ENCODE data around the gene DUSP8.
A peak's percentile ranks its signal among the peaks of the same experiment; 100 is the strongest.

The DUSP8 gene

GRCh38 chr11:1515082-1516060, 56.7 kb downstream of the DUSP8 start:
- H3K4me3 ChIP-seq (ENCODE audit: low read depth, low read length): no peak overlapping the region
- H3K36me3 ChIP-seq (ENCODE audit: control insufficient read depth in 2 of 2, insufficient read depth in 1 of 2, low read length in 2 of 2): no peaks in the 10 kb centered on the region
- 0 out of 2 replicates have a peak, but pooled peaks have one; percentile 26 for TF ChIP-seq SP7 (tag by site-specific recombination; IDR thresholded peaks at IDR 0.05)
- TF ChIP-seq ZNF138 (tag by site-specific recombination; IDR thresholded peaks at IDR 0.05; ENCODE audit: borderline replicate concordance): no peak
- TF ChIP-seq ZXDB (tag by site-specific recombination; IDR thresholded peaks at IDR 0.05): no peak
- peak; percentile 55 for TF ChIP-seq ZNF654 (tag by site-specific recombination; IDR thresholded peaks at IDR 0.05; ENCODE audit: low read depth)
- TF ChIP-seq, protein P1, sequence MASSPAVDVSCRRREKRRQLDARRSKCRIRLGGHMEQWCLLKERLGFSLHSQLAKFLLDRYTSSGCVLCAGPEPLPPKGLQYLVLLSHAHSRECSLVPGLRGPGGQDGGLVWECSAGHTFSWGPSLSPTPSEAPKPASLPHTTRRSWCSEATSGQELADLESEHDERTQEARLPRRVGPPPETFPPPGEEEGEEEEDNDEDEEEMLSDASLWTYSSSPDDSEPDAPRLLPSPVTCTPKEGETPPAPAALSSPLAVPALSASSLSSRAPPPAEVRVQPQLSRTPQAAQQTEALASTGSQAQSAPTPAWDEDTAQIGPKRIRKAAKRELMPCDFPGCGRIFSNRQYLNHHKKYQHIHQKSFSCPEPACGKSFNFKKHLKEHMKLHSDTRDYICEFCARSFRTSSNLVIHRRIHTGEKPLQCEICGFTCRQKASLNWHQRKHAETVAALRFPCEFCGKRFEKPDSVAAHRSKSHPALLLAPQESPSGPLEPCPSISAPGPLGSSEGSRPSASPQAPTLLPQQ (tag by site-specific recombination; IDR thresholded peaks at IDR 0.05): no peak
- 0 out of 2 replicates have a peak, but pooled peaks have one; percentile 14 for TF ChIP-seq ZBTB8A (tag by site-specific recombination; IDR thresholded peaks at IDR 0.05)
- peak; percentile 7 for TF ChIP-seq ZBTB26 (tag by site-specific recombination; optimal IDR thresholded peaks at IDR 0.05)
- 0 out of 2 replicates have a peak, but pooled peaks have one; percentile 26 for TF ChIP-seq ZNF121 (tag by site-specific recombination; IDR thresholded peaks at IDR 0.05)
- TF ChIP-seq, protein P2, sequence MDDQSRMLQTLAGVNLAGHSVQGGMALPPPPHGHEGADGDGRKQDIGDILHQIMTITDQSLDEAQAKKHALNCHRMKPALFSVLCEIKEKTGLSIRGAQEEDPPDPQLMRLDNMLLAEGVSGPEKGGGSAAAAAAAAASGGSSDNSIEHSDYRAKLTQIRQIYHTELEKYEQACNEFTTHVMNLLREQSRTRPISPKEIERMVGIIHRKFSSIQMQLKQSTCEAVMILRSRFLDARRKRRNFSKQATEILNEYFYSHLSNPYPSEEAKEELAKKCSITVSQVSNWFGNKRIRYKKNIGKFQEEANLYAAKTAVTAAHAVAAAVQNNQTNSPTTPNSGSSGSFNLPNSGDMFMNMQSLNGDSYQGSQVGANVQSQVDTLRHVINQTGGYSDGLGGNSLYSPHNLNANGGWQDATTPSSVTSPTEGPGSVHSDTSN (CRISPR knock-in tag; IDR thresholded peaks at IDR 0.05): peak; percentile 47; the same call in 1 of the 2 replicates
- TF ChIP-seq CTCF (tag by site-specific recombination; IDR thresholded peaks at IDR 0.05): peak; percentile 80
- TF ChIP-seq, protein P3, sequence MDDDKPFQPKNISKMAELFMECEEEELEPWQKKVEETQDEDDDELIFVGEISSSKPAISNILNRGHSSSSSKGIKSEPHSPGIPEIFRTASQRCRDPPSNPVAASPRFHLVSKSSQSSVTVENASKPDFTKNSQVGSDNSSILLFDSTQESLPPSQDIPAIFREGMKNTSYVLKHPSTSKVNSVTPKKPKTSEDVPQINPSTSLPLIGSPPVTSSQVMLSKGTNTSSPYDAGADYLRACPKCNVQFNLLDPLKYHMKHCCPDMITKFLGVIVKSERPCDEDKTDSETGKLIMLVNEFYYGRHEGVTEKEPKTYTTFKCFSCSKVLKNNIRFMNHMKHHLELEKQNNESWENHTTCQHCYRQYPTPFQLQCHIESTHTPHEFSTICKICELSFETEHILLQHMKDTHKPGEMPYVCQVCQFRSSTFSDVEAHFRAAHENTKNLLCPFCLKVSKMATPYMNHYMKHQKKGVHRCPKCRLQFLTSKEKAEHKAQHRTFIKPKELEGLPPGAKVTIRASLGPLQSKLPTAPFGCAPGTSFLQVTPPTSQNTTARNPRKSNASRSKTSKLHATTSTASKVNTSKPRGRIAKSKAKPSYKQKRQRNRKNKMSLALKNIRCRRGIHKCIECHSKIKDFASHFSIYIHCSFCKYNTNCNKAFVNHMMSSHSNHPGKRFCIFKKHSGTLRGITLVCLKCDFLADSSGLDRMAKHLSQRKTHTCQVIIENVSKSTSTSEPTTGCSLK (tag by site-specific recombination; IDR thresholded peaks at IDR 0.05): no peak
- TF ChIP-seq ZNF600 (tag by site-specific recombination; IDR thresholded peaks at IDR 0.05): 0 out of 2 replicates have a peak, but pooled peaks have one; percentile 34
- TF ChIP-seq ZNF2 (tag by site-specific recombination; IDR thresholded peaks at IDR 0.05): peak; percentile 87
- no peaks in the 10 kb centered on the region for H3K9me3 ChIP-seq (ENCODE audit: control insufficient read depth, insufficient read depth, low read depth, low read length)
- no peaks in the 10 kb centered on the region for H3K4me1 ChIP-seq (ENCODE audit: control insufficient read depth, insufficient read depth, low read length)
- POLR2A ChIA-PET: no interaction called here
- CTCF ChIA-PET: interaction anchor here (0.5 to 2.2 kb wide), 21 partner anchors 9 to 1132 kb away, joined by 3 to 17 read pairs (median 3); no protein-coding TSS in a partner anchor
- H3K27ac ChIP-seq (ENCODE audit: extremely low read depth, low read depth, low read length): no peak overlapping the region
